ENCODE measurements around the gene COL6A1. TPM values are rescaled to one million over a fixed set of nuclear protein-coding genes. Genes with fewer than 3 reads are reported as not detected.

COL6A1 gene
- total RNA-seq, result 5.7 TPM

DNA sequence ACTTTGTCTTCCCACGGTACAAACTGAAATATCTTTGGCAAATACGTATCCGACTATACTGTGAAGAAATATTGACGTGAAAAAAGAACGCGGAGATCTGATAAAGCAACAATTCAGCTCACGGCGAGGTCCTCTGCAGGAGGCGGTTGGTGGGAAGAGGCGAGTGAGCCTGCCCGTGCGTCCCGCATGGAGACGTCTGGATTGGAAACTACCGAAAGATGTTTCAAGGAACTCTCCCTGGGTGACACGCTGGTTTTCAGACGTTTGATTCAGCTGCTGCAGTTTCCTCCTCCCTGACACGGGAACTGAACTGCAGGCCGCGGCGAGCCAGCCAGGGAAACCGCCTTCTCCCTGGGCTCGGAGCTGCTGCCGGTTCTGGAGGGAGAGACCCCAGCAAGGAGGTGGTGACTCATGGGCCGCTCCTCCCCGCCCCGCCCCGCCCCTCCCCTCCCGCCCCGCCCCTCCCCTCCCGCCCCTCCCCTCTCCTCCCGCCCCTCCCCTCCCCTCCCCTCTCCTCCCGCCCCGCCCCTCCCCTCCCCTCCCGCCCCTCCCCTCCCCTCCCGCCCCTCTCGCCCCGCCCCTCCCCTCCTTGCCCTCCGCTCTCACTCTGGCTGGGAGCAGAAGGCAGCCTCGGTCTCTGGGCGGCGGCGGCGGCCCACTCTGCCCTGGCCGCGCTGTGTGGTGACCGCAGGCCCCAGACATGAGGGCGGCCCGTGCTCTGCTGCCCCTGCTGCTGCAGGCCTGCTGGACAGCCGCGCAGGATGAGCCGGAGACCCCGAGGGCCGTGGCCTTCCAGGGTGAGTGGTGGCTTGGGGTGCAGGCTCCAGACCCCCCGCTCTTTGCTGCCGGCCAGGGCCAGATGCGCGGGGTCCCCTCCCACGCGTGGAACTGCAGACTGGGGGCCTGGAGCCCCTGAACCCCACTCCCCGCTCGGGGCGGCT, at the start of gene COL6A1:
Gene COL6A1, plus strand, starts transcription at position 620 of the 941 bp plus-strand sequence. Its CDS starts 81 bp downstream, at position 701.
- DNase-seq (ENCODE audit: low read depth in 2 of 3, low spot score in 2 of 3), result peak in 2 of 3 donors; percentile 85 to 89

GRCh38 chr21:45932922-45933502, 48.6 kb upstream of the COL6A1 start:
- no peak for DNase-seq (ENCODE audit: low read depth in 2 of 3, low spot score in 2 of 3)

GRCh38 chr21:45934085-45934484, 47.5 kb upstream of the COL6A1 start:
- DNase-seq (ENCODE audit: low read depth in 2 of 3, low spot score in 2 of 3), result no peak

- no peak for DNase-seq (ENCODE audit: low read depth in 2 of 3, low spot score in 2 of 3)
Observed at GRCh38 chr21:45934554-45934953, 47.0 kb upstream of the COL6A1 start.

GRCh38 chr21:45935628-45936027, 45.9 kb upstream of the COL6A1 start:
- peak in 2 of 3 donors; percentile 51 to 73 for DNase-seq (ENCODE audit: low read depth in 2 of 3, low spot score in 2 of 3)

DNA sequence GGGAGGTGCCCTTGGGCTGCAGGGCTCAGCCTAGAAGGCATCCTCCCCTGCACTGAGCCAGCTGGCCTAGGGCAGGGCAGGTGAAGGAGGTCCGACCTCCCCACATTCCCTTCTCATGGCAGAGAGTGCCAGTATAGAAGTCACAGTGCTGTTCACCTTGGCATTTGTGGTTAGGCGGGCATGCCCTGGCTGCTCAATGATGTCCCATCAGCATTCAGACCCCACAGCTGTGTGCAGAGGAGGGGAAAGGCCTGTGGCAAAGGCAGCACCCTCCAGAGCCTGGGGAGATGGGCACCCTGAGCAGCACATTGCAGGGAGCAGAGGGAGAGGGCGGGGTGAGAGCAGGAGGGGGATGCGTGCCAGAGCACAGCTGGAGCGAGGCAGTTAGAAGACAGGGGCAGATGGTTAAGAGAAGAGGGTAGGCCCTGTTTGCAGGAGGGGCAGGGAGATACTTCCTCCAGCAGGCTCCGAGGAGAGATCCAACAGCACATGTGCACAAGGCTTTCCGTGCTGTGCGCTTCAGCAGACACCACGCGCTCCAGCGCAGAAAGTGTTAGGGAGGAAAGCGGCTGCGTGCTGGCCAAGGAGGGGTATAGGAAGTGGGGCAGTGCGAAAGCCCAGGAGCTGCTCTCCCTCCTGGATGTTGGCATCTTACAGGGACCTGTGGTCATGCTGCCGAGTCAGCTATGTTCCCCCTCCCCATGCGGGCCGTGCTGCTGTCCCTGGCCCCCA, 43.7 kb upstream of the COL6A1 start:
- DNase-seq (ENCODE audit: low read depth in 2 of 3, low spot score in 2 of 3), result no peak

GRCh38 chr21:45938453-45938755, 43.2 kb upstream of the COL6A1 start:
- no peak for DNase-seq (ENCODE audit: low read depth in 2 of 3, low spot score in 2 of 3)

GRCh38 chr21:45938811-45939520, 42.6 kb upstream of the COL6A1 start:
- DNase-seq (ENCODE audit: low read depth in 2 of 3, low spot score in 2 of 3), result no peak

DNA sequence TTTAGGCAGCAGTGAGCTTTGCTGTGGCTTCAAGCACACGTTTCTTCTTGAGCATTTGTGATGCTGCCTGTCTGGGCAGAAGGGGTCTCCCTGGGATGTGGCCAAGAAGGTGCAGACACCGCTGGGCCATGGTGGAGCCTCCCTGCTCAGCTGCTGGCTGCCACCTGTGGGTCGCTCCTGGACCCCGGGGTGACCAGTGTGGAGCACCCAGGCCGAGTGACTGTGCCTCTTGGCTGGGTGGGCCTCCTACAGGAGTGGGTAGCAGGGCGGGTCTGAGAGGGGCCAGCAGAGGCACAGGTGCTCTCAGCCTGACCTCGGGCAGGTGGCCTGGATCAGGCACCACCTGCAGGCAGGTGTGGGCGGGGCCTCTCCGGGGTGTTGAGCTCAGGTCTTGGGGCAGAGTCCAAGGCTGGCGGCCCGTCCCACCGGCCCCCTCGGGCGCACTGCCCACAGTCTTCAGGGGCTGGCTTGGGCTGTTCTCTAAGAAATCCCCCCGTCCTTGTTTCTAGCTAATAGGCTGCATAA, 42.0 kb upstream of the COL6A1 start:
- DNase-seq (ENCODE audit: low read depth in 2 of 3, low spot score in 2 of 3), result no peak

DNA sequence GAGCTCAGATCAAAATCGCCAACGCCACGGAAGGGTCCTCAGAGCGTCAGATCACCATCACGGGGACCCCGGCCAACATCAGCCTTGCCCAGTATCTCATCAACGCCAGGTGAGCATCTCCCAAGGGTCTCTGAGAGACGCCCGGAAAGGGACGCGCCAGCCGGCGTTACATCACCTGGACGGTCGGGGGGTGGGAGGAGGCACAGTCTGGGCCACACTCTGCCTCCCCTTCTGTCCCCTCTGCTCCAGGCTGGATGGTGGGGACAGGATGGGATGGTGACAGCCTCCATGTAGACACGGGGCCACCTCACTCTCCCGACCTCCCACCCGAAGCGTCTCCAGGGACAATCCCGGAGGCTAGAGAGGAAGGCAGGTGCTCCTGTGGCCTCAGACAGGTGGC, 41.5 kb upstream of the COL6A1 start:
- DNase-seq (ENCODE audit: low read depth in 2 of 3, low spot score in 2 of 3), result no peak

GRCh38 chr21:45940621-45941337, 40.8 kb upstream of the COL6A1 start:
- DNase-seq (ENCODE audit: low read depth in 2 of 3, low spot score in 2 of 3), result no peak

DNA sequence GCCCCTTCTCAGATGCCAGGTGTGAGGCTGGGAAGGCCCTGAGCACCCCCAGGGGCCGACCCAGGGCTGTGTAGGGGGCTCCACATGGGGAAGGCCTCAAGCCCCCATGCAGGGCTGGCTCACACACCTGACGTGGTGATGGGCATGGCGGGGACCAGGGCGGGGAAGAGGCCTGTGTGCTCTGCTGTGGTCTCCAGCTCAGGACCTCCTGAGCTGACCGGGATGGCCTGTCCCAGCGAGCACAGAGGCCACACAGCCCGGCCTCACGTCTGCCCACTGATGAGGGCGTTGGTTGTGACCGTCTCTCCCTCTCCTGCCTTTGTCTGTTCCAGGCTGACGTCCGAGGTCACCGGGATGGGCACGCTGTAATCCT, 40.2 kb upstream of the COL6A1 start:
- DNase-seq (ENCODE audit: low read depth in 2 of 3, low spot score in 2 of 3), result no peak

DNA sequence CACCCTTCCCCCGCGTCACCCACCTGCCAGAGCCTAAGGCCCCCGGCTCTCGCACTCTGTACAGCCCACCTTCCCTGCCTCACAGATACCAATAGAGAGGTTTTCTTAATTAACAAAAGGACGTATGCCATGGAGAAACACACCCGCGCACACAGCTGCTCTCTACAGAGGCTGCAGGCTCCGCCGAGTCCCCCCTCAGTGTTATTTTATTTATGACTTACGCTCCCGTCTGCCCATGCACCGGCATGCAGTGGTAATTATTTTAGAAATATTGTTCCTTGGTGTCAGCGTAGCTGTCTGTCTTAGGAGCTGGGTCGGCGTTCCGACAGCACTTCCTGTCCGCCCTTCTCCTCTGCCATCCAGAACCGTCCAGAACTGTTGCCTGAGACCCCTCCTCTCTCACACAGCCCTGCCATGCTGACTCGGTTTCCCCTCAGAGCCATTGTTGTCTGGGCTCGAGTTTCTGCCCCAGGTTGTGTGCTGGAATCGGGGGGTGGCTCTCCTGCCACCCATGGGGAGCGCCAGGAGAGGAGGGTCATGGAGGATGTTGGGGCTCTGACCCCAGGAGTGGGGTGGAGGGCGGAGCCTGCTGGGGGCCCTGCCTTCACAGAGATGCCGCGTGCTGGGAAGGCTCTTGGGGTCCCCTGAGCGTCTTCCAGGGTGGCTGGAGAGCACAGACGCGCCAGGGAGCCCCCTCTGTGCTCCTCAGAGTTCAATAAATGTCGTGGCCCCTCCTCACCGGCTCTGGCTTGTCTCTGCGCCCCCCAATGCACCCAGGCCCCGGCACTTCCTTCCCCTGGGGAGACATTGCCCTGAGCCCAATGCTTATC, 39.6 kb upstream of the COL6A1 start:
- DNase-seq (ENCODE audit: low read depth in 2 of 3, low spot score in 2 of 3), result no peak

GRCh38 chr21:45942755-45943629, 38.6 kb upstream of the COL6A1 start:
- no peak for DNase-seq (ENCODE audit: low read depth in 2 of 3, low spot score in 2 of 3)

GRCh38 chr21:45943630-45944540, 37.7 kb upstream of the COL6A1 start:
- DNase-seq (ENCODE audit: low read depth in 2 of 3, low spot score in 2 of 3), result no peak

- DNase-seq (ENCODE audit: low read depth in 2 of 3, low spot score in 2 of 3), result no peak
Observed at GRCh38 chr21:45944601-45945000, 37.0 kb upstream of the COL6A1 start.
